K562 (cell line): ENCODE measurements around the gene MTIF3. TPM values are rescaled to one million over a fixed set of nuclear protein-coding genes. Genes with fewer than 3 reads are reported as not detected.

ENCODE experiments used
- ATAC-seq: fragments of 200-7000 bp; cut with Tn5 transposase; 3 replicates; pipeline ENCODE4 v1.9.1; 2020; ENCODE audit warnings: moderate library complexity
- BruUV-seq: library from RNA; stranded (reverse); fragments of 400-500 nt; replicated peaks from 2 replicates; lab custom pipeline; 2021; lab: Mats Ljungman, UMichigan
- CTCF ChIA-PET: fragments of 300-600 bp; formaldehyde crosslinking; extraction: SDS; loops from one replicate; lab custom pipeline; 2021; ENCODE audit warnings: low intra/inter-chr PET ratio; lab: Yijun Ruan, JAX
- POLR2A ChIA-PET: fragments of 300-600, 350-650 bp; sonication (Branson Sonifier 250); formaldehyde crosslinking; extraction: SDS; loops from one replicate; lab custom pipeline; 2021; ENCODE audit warnings: antibody characterized with exemption, inconsistent platforms; lab: Yijun Ruan, JAX
- DNase-seq, 4 experiments: peaks; one replicate each; pipeline versions ENCODE4 v3.0.0 to v3.0.0-alpha.2; 2011 to 2018; ENCODE audit warnings: low spot score in 3 of 4, mixed read lengths in 3 of 4; ENCODE audit errors: extremely low read depth in 1 of 4
- FAIRE-seq: peaks from 2 replicates; lab custom pipeline; 2011; peaks lifted over from hg19 to GRCh38; lab: Jason Lieb, UNC
- H2AFZ ChIP-seq: 2 replicates; pipeline ENCODE4 v1.6.0; 2011; ENCODE audit warnings: low read depth, low read length, control low read depth, inconsistent platforms
- H3K27ac ChIP-seq: fragments of 200-600 bp; 3 replicates; pipeline ENCODE4 v1.8.0; 2011; ENCODE audit warnings: low read depth, mild to moderate bottlenecking, control low read depth, inconsistent platforms, low read length, moderate library complexity, mixed read lengths; ENCODE audit errors: extremely low read depth
- H3K27me3 ChIP-seq, 2 experiments: fragments of 300-600 bp in 1 of 2; 2 replicates in 1 of 2; 3 replicates in 1 of 2; pipeline versions ENCODE4 v1.6.0 to v1.8.0; 2011; ENCODE audit warnings: inconsistent platforms in 2 of 2, low read length in 2 of 2, mild to moderate bottlenecking in 1 of 2, mixed read lengths in 1 of 2, moderate library complexity in 1 of 2; ENCODE audit not compliant: control insufficient read depth in 2 of 2, insufficient read depth in 2 of 2
- H3K36me3 ChIP-seq: fragments of 300-600 bp; 3 replicates; pipeline ENCODE4 v1.8.0; 2011; ENCODE audit warnings: mild to moderate bottlenecking, low read length, inconsistent platforms; ENCODE audit not compliant: control insufficient read depth, insufficient read depth
- H3K4me1 ChIP-seq, 2 experiments: fragments of 200-600 bp in 1 of 2; replicated peaks in 1 of 2; 2 replicates in 1 of 2; 3 replicates in 1 of 2; pipeline versions ENCODE4 v1.5.1 to v1.8.0; 2011; ENCODE audit warnings: inconsistent platforms in 2 of 2, low read length in 2 of 2, mild to moderate bottlenecking in 1 of 2, mixed read lengths in 1 of 2, moderate library complexity in 1 of 2; ENCODE audit not compliant: control insufficient read depth in 2 of 2, insufficient read depth in 2 of 2
- H3K4me2 ChIP-seq: 2 replicates; pipeline ENCODE4 v1.6.1; 2011; ENCODE audit warnings: low read length, control low read depth, inconsistent platforms, mixed read lengths; ENCODE audit not compliant: insufficient read depth
- H3K4me3 ChIP-seq: fragments of 200-600 bp; sonication (generic), shearing (Covaris generic); 2 replicates; pipeline ENCODE4 v1.5.1; 2016; ENCODE audit warnings: control low read depth, inconsistent platforms
- H3K79me2 ChIP-seq: fragments of 200-600 bp; 3 replicates; pipeline ENCODE4 v1.8.0; 2011; ENCODE audit warnings: low read length, inconsistent platforms; ENCODE audit not compliant: control insufficient read depth, insufficient read depth
- H3K9ac ChIP-seq, 2 experiments: 2 replicates each; pipeline versions ENCODE4 v1.6.0 to v1.6.1; 2011; ENCODE audit warnings: low read depth in 2 of 2, low read length in 2 of 2, control low read depth in 1 of 2, inconsistent platforms in 1 of 2, mild to moderate bottlenecking in 1 of 2, mixed read lengths in 1 of 2; ENCODE audit not compliant: insufficient read depth in 1 of 2
- H3K9me1 ChIP-seq: one replicate; pipeline ENCODE4 v1.6.0; 2011; ENCODE audit warnings: inconsistent platforms, mild to moderate bottlenecking, low read length, moderate library complexity; ENCODE audit not compliant: control insufficient read depth, insufficient read depth
- H3K9me3 ChIP-seq: replicated peaks from 2 replicates; pipeline ENCODE4 v1.5.1; 2011; ENCODE audit warnings: low read depth, low read length, inconsistent platforms; ENCODE audit not compliant: control insufficient read depth, insufficient read depth
- H4K20me1 ChIP-seq: replicated peaks from 2 replicates; pipeline ENCODE4 v1.6.1; 2011; ENCODE audit warnings: low read length, inconsistent platforms, mixed read lengths; ENCODE audit not compliant: control insufficient read depth, insufficient read depth
- NKRF ChIP-seq: fragments of 450-650 bp; IDR thresholded peaks from 2 replicates; pipeline ENCODE4 v1.6.1; 2016; ENCODE audit warnings: borderline replicate concordance
- RBFOX2 ChIP-seq: fragments of 200-400 bp; formaldehyde crosslinking; IDR thresholded peaks from 2 replicates; pipeline ENCODE4 v1.6.1; 2017; ENCODE audit warnings: low read depth, mild to moderate bottlenecking, low read length, moderate library complexity
- ZNF174 ChIP-seq: fragments of 250-450 bp; sonication (Bioruptor Pico); IDR thresholded peaks from 2 replicates; pipeline ENCODE4 v1.4.0; 2020; ENCODE audit warnings: mild to moderate bottlenecking
- ZNF436 ChIP-seq: fragments of 250-450, 450-650 bp; sonication (Bioruptor Pico); formaldehyde crosslinking; IDR thresholded peaks from 2 replicates; pipeline ENCODE4 v1.7.0; 2020; ENCODE audit warnings: mild to moderate bottlenecking
- ZZZ3 ChIP-seq: fragments of 450-650 bp; IDR thresholded peaks from 2 replicates; pipeline ENCODE4 v1.6.1; 2016; ENCODE audit warnings: antibody characterized with exemption, mild to moderate bottlenecking, moderate library complexity
- WGBS: fragments of 100-300 bp; shearing (Covaris generic); methylation state at CpG from one replicate; pipeline ENCODE4 v1.1.6; 2016; ENCODE audit warnings: low coverage, mixed read lengths; ENCODE audit not compliant: insufficient coverage; ENCODE audit errors: missing lambda C conversion rate; 5-methylcytosine and 5-hydroxymethylcytosine counted together
- in situ Hi-C: fragments of 300-500 bp; cut with MboI; formaldehyde crosslinking; loops from 4 replicates; pipeline ENCODE4 v1.15.0; 2018; ENCODE audit warnings: inconsistent platforms, mixed read lengths
- intact Hi-C: fragments of 100-400 bp; cut with micrococcal nuclease; formaldehyde crosslinking; loops from 2 replicates; pipeline ENCODE4 v1.14.2; 2022
- polyA plus RNA-seq, 8 experiments: library from polyadenylated mRNA; depleted of rRNA in 4 of 8; stranded (reverse) in 5 of 8; unstranded in 3 of 8; fragments of >200 nt; fragmentation: Nextera tagmentation in 2 of 8; fragmentation: Illumina TruSeq in 1 of 8; extraction: Ambion mirVana in 2 of 8; extraction: Trizol in 1 of 8; gene quantifications; 2 replicates each; pipeline versions ENCODE4 v1.2.1 to v1.2.3, GENCODE V29; 2011 to 2014; ENCODE audit warnings: inconsistent platforms in 1 of 8, missing spikeins in 1 of 8
- total RNA-seq, 7 experiments: library from RNA; depleted of rRNA in 6 of 7; stranded (reverse); fragments of >200 nt in 6 of 7; fragmentation: Illumina TruSeq in 2 of 7; extraction: Trizol in 2 of 7; gene quantifications; 2 replicates each; pipeline versions ENCODE4 v1.2.1 to v1.2.3, GENCODE V29; 2011 to 2021; ENCODE audit warnings: low replicate concordance in 1 of 7

The MTIF3 gene
- total and polyA plus RNA-seq, 9 of the 15 experiments (the other 6 are each of a cell fraction or from before 2014, with no cell fraction given): 23.5 to 73.6 (median 45.2) TPM

- in situ Hi-C loops (no loop called here), intact Hi-C loops (no loop called here)
- BruUV-seq: no TSS peak
- H3K4me2 ChIP-seq: no peak overlapping the region
- ChIA-PET POLR2A (no interaction called here), CTCF (no interaction called here)
- H3K36me3 ChIP-seq: peaks cover 50% of the 10 kb centered on the region; the same call in 2 of the 3 replicates
- H4K20me1 ChIP-seq: no peaks in the 10 kb centered on the region
- H3K4me3 ChIP-seq: no peak overlapping the region
- FAIRE-seq: no peak
- no peak overlapping the region for H2AFZ ChIP-seq
- WGBS: 77% methylated on average over 2 of the region's 2 CpGs
- H3K79me2 ChIP-seq: no peaks in the 10 kb centered on the region
- H3K4me1 ChIP-seq: peaks cover 0 to 2% of the 10 kb centered on the region in 2 experiments; a peak in 2 of 5 replicates
- no peak overlapping the region for H3K9ac ChIP-seq
- H3K9me1 ChIP-seq: no peaks in the 10 kb centered on the region
- ATAC-seq: no peak
- TF ChIP-seq ZNF174 (CRISPR knock-in tag): no peak
- no peak for TF ChIP-seq ZNF436
- TF ChIP-seq ZZZ3: no peak
- no peak for TF ChIP-seq NKRF
- no peak for TF ChIP-seq RBFOX2
- DNase-seq: no peak
- H3K9me3 ChIP-seq: no peaks in the 10 kb centered on the region
- no peaks in the 10 kb centered on the region for H3K27me3 ChIP-seq
- no peak overlapping the region for H3K27ac ChIP-seq
Measured at GRCh38 chr13:27437126-27437525, 13.2 kb downstream of the MTIF3 start.
